ENCODE data around the gene LCE2B.
"Not testable (repeated sequence)": the region's sequence is repeated elsewhere in the genome, so short reads cannot be mapped to it uniquely, and the experiment has no call there.

Gene LCE2B

GRCh38 chr1:152674983-152675382, 10.9 kb upstream of the LCE2B start, which contains the start of gene LCE2C:
LCE2C (plus strand) TSS chr1:152675279; CDS start chr1:152676016, 737 bp downstream.
- H3K27ac ChIP-seq (ENCODE audit: extremely low read depth, low read depth, low read length); CTCF ChIA-PET; POLR2A ChIA-PET: not testable (repeated sequence)

GRCh38 chr1:152679459-152679858, 6.5 kb upstream of the LCE2B start:
- POLR2A ChIA-PET = no interaction called here
- no peaks in the 10 kb centered on the region for H3K36me3 ChIP-seq (ENCODE audit: control insufficient read depth in 2 of 2, insufficient read depth in 1 of 2, low read length in 2 of 2)
- H3K4me3 ChIP-seq (ENCODE audit: low read depth, low read length) = no peak overlapping the region
- no peak overlapping the region for H3K27ac ChIP-seq (ENCODE audit: extremely low read depth, low read depth, low read length)
- TF ChIP-seq ZSCAN23 (tag by site-specific recombination; IDR thresholded peaks at IDR 0.05) (no peak), ZBTB26 (tag by site-specific recombination; optimal IDR thresholded peaks at IDR 0.05) (no peak)
- no peaks in the 10 kb centered on the region for H3K9me3 ChIP-seq (ENCODE audit: control insufficient read depth, insufficient read depth, low read depth, low read length)
- H3K4me1 ChIP-seq (ENCODE audit: control insufficient read depth, insufficient read depth, low read length) = no peaks in the 10 kb centered on the region
- CTCF ChIA-PET = interaction anchor here (0.6 kb wide), 1 partner anchor 320 kb away, joined by 3 read pairs; no protein-coding TSS in a partner anchor

More at GRCh38 chr1:152674983-152675382, 10.9 kb upstream of the LCE2B start, which contains the start of gene LCE2C:
- not testable (repeated sequence) for H3K4me3 ChIP-seq (ENCODE audit: low read depth, low read length); H3K4me1 ChIP-seq (ENCODE audit: control insufficient read depth, insufficient read depth, low read length); H3K36me3 ChIP-seq (ENCODE audit: control insufficient read depth in 2 of 2, insufficient read depth in 1 of 2, low read length in 2 of 2); H3K9me3 ChIP-seq (ENCODE audit: control insufficient read depth, insufficient read depth, low read depth, low read length)

- no peaks in the 10 kb centered on the region for H3K9me3 ChIP-seq (ENCODE audit: control insufficient read depth, insufficient read depth, low read depth, low read length)
- H3K4me1 ChIP-seq (ENCODE audit: control insufficient read depth, insufficient read depth, low read length) = no peaks in the 10 kb centered on the region
- no peaks in the 10 kb centered on the region for H3K36me3 ChIP-seq (ENCODE audit: control insufficient read depth in 2 of 2, insufficient read depth in 1 of 2, low read length in 2 of 2)
- ChIA-PET POLR2A (no interaction called here), CTCF (interaction anchor here (0.7 kb wide), 1 partner anchor 24 kb away, joined by 3 read pairs; no protein-coding TSS in a partner anchor)
- H3K27ac ChIP-seq (ENCODE audit: extremely low read depth, low read depth, low read length) = no peak overlapping the region
- TF ChIP-seq ZNF354C (tag by site-specific recombination; IDR thresholded peaks at IDR 0.05; ENCODE audit: borderline replicate concordance, low read depth) = no peak
- TF ChIP-seq ZNF521 (tag by site-specific recombination; IDR thresholded peaks at IDR 0.05) = no peak
- TF ChIP-seq ZFHX2 (tag by site-specific recombination; conservative IDR thresholded peaks at IDR 0.05) = no peak
- TF ChIP-seq ZNF26 (tag by site-specific recombination; IDR thresholded peaks at IDR 0.05) = no peak
- TF ChIP-seq ZSCAN16 (tag by site-specific recombination; IDR thresholded peaks at IDR 0.05) = no peak
- TF ChIP-seq ZNF114 (tag by site-specific recombination; IDR thresholded peaks at IDR 0.05) = no peak
- no peak for TF ChIP-seq KLF16 (tag by site-specific recombination; IDR thresholded peaks at IDR 0.05)
- no peak for TF ChIP-seq ZNF335 (tag by site-specific recombination; conservative IDR thresholded peaks at IDR 0.05)
- no peak for TF ChIP-seq IKZF3 (tag by site-specific recombination; IDR thresholded peaks at IDR 0.05)
- no peak for TF ChIP-seq ZBTB17 (tag by site-specific recombination; IDR thresholded peaks at IDR 0.05)
- TF ChIP-seq ZNF266 (tag by site-specific recombination; IDR thresholded peaks at IDR 0.05; ENCODE audit: low read depth) = no peak
- no peak for TF ChIP-seq ZNF530 (tag by site-specific recombination; IDR thresholded peaks at IDR 0.05; ENCODE audit: low read depth)
- no peak for TF ChIP-seq ZNF791 (tag by site-specific recombination; IDR thresholded peaks at IDR 0.05)
- no peak for TF ChIP-seq ZNF510 (tag by site-specific recombination; IDR thresholded peaks at IDR 0.05; ENCODE audit: insufficient replicate concordance)
- TF ChIP-seq ZNF280C (tag by site-specific recombination; IDR thresholded peaks at IDR 0.05) = no peak
- TF ChIP-seq MZF1 (tag by site-specific recombination; IDR thresholded peaks at IDR 0.05; ENCODE audit: borderline replicate concordance) = no peak
- no peak for TF ChIP-seq ZNF664 (tag by site-specific recombination; IDR thresholded peaks at IDR 0.05)
- no peak for TF ChIP-seq ZNF830 (tag by site-specific recombination; IDR thresholded peaks at IDR 0.05; ENCODE audit: low read depth)
- TF ChIP-seq ZNF311 (tag by site-specific recombination; IDR thresholded peaks at IDR 0.05; ENCODE audit: borderline replicate concordance) = no peak
- no peak for TF ChIP-seq ZNF48 (tag by site-specific recombination; IDR thresholded peaks at IDR 0.05)
- H3K4me3 ChIP-seq (ENCODE audit: low read depth, low read length) = no peak overlapping the region
These were observed 4.3 kb upstream of the LCE2B start for GRCh38 chr1:152681616-152682015.
